NCI-H1417 (cell line): ENCODE measurements around the gene FOSL1.

Experiments used
- DNase-seq, 3 experiments: peaks; one replicate each; lab custom pipeline; 2025; lab: John Stamatoyannopoulos, UW

FOSL1 gene

DNA sequence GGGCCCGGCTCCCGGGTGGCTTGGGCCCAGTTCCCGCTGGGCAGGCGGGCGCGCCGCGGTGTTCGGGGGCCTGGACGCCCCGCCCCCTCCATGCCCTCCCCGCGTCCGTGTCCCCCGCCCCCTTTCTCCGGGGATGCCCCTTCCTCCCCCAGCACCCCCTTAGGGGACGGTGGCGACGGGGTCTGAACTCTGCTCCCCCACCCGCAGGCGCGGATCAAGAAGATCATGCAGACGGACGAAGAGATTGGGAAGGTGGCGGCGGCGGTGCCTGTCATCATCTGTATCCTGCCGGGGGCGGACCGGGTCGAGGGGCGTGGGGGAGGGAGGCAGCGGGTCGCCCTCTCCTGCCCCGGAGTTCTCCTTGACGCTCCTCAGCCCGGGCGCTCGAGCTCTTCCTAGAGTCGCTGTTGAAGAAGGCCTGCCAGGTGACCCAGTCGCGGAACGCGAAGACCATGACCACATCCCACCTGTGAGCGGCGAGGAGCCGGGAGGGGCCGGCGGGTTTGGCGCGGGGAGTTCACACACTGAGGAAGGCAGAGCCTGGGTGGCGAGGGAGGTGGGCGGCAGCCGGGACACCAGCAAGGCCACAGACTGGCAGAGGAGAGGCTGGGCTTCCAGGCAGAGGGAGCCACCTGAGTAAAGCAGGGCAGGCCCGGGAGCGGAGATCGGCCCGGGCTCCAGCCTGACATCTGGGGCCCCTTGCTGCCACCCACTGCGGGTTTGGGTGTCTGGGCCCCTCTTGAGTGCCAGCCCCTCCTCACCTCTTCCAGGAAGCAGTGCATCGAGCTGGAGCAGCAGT is 19.6 kb upstream of the FOSL1 start:
- peak; percentile 43 to 78 (median 72) for DNase-seq

DNA sequence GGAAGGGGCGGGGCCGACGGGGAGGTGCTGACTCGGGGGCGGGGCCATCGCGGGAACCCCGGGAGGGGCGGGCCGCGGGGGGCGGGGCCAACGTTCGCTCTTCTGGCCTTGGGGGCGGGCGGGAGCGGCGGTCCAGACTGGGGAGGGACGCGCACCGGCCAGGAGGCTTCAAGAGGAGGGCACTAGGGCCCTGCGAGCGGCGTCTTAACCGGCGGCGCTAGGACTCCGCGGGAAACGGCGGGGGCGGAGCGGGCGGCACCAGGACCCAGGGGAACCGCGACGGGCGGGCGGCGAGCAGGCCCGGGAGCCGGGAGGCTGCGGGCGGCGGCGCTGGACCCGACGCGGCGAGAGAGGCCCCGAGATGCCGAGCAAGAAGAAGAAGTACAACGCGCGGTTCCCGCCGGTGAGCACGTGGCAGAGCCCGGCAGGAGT is 19.0 kb upstream of the FOSL1 start, which contains the start of gene DRAP1:
TSS of gene DRAP1 (plus strand) at position 286 of the 432 bp plus-strand sequence. CDS start at position 362, 76 bp downstream.
- peak; percentile 96 to 99 (median 98) for DNase-seq

DNA sequence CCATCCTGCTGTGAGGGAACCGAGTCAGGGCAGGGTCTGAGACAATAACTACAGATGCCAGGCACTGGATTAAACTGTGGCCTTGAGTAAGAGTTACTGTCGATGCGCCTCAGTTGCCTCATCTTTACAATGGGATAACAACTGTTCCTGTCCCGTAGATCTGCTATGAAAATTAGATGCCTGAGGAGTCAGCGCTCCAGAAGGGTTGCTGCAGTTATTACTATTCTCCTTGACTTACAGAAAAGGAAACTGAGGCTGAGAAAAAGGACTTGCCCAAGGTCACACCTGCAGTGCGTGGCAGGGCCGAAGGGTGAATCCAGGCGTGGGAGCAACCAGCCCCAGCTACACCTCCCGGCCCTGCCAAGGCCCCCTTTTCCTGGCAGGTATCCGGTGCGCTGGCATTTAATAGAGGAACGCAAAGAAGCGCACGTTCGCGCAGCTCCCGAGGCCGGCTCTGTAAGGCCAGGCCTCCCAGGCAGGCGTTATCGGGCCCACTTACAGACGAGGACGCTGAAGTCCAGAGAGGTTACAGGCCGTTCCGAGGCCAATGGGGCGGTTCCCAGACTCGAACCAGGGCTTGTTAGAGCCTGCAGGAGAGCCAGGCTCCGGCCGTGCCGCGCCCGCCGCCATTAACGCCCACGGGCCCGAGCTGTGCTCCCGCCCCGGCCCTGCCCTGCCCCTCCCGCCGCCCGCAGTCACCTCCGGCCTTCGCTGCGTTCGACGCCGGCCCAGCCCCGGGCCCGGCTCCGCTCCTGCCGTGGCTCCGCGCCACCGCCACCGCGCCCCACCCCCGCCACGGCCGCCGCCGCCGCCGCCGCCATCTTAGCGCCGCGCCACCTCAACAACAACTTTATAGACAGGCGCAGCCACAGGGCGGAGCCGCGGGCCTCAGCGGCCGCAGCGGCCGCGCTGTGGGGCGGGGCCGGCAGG is 18.3 kb upstream of the FOSL1 start, which contains the start of gene C11orf68:
TSS of gene C11orf68 (minus strand) at position 852 of the 930 bp plus-strand sequence. CDS start at position 821, 31 bp downstream.
- DNase-seq, result peak; percentile 26 to 85 (median 81)

DNA sequence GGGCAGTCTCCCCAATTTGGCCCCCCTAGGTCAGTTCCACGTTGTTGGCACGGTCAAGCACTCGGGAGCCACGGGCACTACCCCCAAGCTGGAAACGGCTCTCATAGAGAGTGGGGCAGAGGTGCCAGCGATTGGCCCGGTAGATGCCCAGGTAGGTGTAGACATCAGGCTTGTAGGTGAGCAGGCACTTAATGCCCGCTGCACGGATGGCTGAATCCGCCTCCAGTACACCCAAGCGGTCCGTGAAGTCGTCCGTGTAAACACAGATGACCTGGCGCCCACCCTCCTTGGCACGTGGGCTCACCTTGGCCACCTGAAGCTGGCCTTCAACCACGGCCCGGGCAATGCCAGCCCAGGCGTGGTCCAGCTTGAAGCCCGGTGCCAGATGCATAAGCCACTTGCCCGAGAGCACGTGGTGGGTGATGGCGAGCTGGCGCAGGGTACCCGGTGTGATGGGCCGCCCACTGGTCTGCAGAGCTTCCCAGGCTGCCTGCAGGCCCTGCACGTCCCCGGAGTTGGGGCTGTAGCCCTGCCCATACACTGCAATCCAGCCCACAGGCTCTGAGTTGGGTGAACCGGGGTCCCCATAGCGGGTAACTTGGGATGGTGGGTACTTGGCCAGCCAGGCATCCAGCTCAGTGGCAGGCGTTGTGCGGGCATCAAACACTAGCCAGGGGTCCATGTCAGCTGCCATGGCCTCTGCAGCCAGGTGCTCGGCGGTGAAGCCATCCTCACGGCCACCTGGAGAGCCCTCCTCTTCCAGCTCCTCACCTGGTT is 17.4 kb upstream of the FOSL1 start:
- no peak for DNase-seq

DNA sequence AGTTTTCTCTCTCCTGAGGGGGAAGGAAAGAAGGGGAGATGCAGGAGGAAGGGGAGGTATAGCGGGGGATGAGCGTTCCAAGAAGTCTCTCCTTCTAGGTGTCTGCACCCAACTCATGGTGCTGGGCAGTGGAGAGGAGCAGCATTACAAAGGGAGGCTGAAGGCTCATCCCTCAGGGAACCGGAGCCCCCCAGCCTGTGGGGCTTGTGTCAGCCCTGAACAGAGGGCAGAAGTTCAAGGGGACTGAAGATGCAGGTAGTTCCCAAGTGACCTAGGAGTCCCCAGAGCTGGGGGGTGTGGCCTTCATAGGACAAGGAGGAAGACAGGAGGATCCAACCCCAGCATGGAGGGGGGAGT is 16.9 kb upstream of the FOSL1 start:
- no peak for DNase-seq

DNA sequence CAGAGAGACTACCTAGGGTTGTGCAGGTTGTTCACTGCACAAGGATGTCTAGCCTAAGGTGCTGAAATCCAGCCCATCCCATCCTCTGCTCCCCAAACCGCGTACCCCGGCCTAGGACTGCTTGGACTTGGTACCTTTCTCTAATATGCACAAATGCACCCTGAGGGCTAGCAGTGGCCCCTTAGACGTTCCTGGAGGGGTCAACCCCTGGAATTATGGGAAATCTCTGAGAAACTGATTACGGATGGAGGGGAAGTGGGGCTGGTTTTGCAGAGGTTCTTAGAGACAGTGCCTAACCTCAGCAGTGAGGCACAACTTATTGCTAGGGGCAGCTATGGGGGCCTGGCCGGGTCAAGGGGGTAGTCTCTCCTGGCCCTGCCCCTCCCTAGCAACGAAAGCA is 16.2 kb upstream of the FOSL1 start:
- no peak for DNase-seq

DNA sequence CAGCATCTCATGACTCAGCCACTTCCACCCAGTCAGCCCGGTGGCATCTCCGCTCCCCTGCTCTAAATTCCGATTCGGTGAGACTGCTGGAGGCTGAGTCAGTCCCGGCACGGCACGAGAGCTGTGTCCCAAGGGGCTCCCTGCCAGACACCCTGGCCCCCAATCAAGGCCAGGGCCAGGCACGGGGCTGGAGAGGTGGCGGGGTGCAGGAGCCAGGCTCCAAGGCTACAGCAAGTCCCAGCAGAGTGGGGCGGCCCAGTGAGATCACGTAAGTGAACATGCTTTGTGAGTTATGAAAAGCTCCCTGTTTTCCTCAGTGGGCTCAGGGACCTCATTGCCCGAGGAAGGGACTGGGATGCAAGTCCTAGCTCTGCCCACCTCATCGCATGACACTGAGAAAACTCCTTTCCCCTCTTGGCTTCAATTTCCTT is 15.6 kb upstream of the FOSL1 start:
- DNase-seq, result no peak

DNA sequence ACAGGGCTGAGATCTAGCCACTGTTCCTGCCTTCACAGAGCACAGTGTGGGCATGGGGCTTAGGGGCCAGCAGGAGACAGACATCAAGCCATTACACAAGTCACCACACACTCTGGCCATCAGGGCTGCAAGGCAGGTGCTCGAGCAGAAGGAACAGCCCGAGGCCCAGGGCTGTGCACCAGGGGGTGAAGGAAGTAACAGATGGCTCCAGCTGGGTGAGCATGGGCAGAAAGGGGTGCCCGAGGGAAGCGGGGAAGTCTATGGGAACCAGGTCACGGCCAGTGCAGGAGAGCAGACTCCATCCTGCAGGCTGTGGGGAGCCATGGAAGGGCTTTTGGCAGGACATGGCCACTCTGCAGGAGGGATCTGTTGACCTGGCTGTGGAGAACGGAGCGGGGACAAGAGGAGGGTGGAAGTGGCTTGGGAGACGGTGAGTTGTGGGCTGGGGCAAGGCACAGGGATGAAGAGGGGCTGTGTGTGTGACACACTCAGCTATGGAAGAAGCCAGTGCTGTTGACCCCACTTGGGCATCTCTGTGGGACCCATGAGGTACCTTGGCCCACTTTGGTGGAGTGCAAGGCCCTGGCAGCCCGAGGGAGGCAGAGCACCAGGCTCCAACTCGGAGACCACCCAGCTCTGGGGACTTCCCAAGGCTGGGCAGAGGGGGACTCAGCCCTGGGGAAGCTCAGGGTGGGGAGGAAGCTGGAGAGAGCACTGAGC is 15.1 kb upstream of the FOSL1 start:
- DNase-seq, result no peak

DNA sequence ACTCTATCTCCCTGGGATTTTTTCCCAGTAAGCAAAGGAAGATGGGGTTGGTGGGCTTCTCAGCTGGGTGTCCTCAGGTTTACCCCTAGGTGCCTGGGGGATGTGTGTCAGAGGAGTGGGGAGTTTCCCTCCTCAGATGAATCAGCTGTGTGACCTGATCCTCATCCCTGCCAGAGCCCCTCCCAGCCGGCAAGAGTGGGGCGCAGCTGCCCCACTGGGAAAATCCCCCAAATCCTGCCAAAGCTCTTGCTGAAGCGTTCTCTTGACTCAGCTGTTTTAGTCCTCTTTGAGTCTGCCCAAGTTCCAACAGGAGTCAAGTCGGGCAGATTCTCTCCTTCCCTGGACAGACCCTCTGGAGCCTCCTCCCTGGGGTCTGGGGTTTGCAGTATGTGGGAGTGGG is 12.7 kb upstream of the FOSL1 start:
- no peak for DNase-seq

DNA sequence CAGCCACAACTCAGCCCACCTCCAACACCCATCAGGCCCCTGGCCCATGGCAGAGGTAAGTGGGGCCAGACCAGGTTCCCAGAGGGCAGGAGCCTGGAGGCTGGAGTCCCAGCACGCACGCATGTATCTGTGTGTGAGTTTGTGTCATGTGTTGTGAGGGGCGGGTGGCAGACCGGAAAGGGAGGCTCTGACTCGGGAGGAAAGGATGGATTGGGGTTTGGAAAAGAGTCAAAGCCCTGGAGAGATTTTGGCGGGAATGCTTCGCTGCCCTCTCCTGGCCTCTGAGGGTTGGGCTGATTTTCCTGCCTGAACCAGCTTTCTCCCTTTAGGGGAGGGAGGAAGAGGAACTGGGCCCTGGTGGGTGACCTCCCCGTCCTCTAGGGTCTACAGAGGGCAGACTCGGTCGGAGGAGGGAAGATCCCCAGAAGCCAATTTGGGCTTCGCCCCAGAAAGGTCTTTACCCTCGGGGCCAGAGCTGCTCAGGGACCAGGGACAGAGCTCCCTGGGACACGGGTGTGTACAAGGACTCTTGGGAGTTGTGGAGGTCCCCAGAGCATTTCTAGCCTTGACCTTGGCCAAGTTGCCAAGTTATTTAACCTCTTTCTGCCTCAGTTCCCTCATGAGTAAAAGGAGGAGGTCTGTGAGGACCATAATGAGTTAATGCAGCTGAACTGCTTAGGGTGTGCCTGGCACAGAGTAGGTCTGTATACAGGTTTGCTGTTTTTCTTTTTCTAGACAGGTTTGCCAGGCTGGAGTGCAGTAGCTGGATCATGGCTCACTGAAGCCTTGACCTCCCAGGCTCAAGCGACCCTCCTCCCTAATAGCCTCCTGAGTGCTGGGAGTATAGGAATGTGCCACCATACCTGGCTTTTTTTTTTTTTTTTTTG is 11.7 kb upstream of the FOSL1 start:
- peak; percentile 18 to 87 (median 66) for DNase-seq

DNA sequence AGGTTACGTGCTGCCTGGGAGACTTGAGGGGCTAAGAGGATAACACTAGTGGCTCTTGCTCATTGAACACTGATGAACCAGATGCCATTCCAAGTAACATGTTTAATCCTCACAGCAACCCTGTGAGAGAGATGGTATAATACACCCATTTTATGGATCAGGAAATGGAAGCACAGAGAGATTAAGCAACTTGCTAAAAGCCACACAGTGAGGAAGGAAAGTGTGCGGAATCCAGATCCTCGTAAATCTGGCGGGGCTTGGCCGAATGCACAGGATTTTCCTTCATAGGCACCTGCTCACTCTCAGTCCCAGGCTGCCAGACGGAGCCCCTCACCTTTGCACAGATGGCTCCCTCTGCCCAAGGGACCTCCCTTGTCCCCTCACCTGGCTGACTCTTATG is 7.7 kb upstream of the FOSL1 start:
- DNase-seq, result no peak

DNA sequence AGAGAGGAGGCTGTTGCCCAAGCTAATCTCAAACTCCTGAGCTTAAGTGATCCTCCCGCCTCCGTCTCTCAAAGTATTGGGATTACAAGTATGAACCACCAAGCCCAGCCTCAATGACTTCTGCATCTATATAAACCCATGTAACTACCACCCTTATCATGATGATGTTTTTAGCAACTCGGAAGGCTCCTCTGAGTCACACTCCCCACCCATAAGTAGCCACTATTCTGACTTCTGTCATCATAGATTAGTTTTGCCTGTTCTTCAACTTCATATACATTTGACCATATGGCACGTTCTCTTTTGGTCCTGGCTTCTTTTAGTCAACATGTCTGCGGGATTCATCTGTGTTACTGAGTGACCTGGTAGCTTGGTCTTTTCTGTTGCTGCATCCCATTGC is 6.4 kb upstream of the FOSL1 start:
- no peak for DNase-seq

DNA sequence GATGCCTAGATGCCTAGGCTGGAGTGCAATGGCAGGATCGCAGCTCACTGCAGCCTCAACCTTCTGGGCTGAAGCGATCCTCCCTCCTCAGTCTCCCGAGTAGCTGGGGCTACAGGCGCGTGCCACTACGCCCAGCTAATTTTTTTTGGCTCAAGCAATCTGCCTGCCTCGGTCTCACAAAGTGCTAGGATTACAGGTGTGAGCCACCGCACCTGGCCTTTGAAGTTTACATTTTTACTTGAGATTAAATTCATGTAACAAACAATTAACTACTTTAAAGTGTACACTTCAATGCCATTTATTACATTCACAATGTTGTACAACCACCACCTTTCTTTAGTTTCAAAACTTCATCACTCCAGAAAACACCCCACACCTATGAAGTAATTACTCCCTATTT is 3.5 kb upstream of the FOSL1 start:
- peak in 1 of 3 experiments; percentile 46 for DNase-seq

DNA sequence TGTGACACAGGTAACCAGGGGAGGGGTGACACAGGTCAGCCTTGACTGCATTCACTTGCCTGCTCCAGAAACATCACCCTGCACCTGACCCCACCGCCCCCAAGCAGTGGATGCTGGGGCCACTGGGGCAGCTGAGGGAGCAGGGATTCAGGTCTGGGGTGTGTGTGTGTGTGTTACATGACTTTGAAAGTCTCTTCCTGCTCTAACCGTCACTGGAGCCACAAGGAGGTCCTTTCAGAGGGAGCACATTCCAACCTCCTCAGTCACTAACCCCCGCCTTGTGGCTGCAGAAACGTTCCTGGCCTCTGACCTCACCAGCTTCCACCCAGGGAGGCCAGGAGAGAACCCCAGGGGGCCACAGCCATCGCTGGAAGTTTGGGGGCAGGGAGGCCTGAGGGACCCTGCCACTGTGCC is 2.9 kb upstream of the FOSL1 start:
- DNase-seq, result no peak

DNA sequence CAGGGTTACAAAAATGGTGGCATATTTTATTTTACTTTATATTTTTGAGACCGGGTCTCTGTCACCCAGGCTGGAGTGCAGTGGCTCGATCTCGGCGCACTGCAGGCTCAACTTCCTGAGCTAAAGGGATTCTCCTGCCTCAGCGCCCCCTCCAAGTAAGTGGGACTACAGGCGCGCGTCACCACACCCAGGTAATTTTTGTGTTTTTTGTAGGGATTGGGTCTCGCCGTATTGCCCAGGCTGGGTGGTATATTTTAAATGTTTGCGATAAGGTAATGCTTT is 652 bp upstream of the FOSL1 start:
- DNase-seq, result no peak

DNA sequence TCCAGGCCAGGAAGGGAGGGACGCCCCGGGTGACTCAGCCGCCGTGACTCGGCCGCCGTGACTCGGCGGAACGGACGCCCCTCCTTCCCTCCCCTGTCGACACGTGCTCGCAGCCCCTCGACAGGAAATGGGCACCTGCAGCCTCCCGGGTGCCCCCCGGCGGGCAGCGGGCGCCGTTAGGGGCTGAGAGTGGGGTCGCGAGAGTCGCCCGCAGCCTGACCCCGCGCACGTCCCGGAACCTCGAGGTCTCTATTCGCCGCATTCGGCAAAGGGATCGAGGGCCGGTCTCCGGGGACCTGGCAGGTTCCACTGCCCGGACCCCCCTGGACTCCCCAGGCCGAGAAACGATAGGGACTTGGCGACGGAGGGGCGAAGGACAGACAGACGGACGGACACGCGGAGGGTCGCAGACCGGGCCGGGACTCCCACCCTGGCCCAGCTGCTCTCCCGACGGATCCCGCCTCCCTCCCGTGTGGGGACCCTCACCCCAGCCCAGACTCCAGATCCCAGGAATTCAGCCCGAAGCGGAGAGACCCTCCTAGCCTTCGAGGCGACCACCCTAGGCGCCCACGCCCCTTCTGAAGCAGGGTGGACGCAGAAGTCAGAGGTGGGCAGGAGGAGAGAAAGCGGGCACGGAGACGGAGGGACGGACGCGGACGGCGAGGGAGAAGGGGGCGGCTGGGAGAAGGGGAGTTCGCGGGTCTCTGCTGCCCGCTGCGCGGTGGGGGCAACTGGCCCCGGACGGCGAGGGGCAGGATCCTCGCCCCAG is 648 bp downstream of the FOSL1 start:
- DNase-seq, result no peak

DNA sequence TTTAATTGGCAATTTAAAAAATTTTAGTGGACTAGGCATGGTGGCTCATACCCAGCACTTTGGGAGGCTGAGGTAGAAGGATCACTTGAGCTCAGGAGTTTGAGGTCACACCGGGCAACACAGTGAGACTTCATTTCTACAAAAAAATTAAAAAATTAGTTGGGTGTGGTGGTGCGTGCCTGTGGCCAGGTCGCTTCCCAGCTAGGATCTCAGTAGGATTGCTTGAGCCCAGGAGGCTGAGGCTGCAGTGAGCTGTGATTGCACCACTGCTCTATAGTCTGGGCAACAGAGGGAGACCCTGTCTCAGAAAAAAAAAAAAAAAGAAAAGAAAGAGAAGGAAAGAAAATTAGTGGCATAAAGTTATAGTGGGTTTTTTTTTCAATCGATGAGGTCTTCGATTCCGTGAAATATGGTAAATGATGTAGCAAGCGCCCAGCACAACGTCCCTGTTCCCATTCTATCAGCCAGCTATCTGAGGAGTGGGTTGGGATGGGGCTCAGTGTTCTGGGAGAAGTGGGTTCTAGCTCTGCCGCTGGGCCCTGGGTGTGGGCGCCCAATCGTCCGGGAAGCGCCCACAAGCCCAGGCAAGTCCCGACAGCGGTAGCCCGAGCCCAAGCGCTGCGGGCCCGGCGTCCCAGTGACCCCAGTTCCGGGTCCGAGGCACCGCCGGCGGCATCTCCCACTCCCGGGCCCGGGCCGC is 1.4 kb downstream of the FOSL1 start:
- no peak for DNase-seq

DNA sequence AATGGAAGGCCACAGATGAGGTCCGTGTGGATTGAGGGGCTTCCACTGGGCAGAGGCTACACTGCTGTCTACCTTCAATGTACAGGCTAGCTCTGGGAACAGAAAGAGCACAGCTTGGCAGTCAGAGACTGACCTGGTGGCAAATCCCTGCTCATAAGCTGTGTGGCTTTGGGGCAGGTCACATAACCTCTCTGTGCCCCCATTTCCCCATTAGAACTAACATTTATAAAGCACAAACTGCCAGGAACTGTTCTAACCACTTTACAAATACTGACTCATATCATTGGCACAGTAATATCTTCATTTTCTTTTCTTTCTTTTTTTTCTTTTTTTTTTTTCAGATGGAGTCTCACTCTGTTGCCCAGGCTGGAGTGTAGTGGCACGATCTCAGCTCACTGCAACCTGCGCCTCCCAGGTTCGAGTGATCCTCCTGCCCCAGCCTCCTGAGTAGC is 3.1 kb downstream of the FOSL1 start:
- no peak for DNase-seq
